Measurements from ENCODE around the gene SLC34A3. TPM values are rescaled to one million over a fixed set of nuclear protein-coding genes. Genes with fewer than 3 reads are reported as not detected.

SLC34A3 gene
- total and polyA plus RNA-seq, 2 of the 8 experiments (the other 6 are each of a cell fraction or from before 2014, with no cell fraction given), result 0.08 TPM; not detected in 1

- no peak for TF ChIP-seq RFX5 (IDR thresholded peaks at IDR 0.05; ENCODE audit: borderline replicate concordance, low read depth, low read length)
- no peak for TF ChIP-seq ATF3 (IDR thresholded peaks at IDR 0.05; ENCODE audit: insufficient read depth, low read depth, low read length)
- no peak for TF ChIP-seq POLR2AphosphoS5 (IDR thresholded peaks at IDR 0.05; ENCODE audit: low read depth, low read length)
- no peak for TF ChIP-seq CREB1 (IDR thresholded peaks at IDR 0.05)
- TF ChIP-seq TEAD4 (IDR thresholded peaks at IDR 0.05; ENCODE audit: low read depth, low read length), result no peak
- TF ChIP-seq CHD2 (IDR thresholded peaks at IDR 0.05; ENCODE audit: low read length), result no peak
- TF ChIP-seq JUND (IDR thresholded peaks at IDR 0.05; ENCODE audit: low read length), result no peak
- no peak for TF ChIP-seq SP4 (IDR thresholded peaks at IDR 0.05; ENCODE audit: low read length)
Observed at GRCh38 chr9:137247135-137247915, 16.6 kb downstream of the SLC34A3 start (continued).

Data from H1 (cell line).